Fibroblast of skin of right quadriceps (primary cell): ENCODE data around the gene NATD1.

Experiments
- DNase-seq: peaks from one replicate; pipeline ENCODE4 v3.0.0-alpha.2; 2013

Gene NATD1

GRCh38 chr17:21289902-21290571 lies 36.8 kb upstream of the NATD1 start:
- DNase-seq = no peak

GRCh38 chr17:21289175-21289901 lies 36.1 kb upstream of the NATD1 start:
- DNase-seq = no peak

GRCh38 chr17:21288571-21289017 lies 35.4 kb upstream of the NATD1 start:
- no peak for DNase-seq

GRCh38 chr17:21287703-21288449 lies 34.7 kb upstream of the NATD1 start:
- DNase-seq = peak; percentile 91

- no peak for DNase-seq
These were observed 33.9 kb upstream of the NATD1 start for GRCh38 chr17:21286909-21287702.

GRCh38 chr17:21286066-21286770 lies 33.0 kb upstream of the NATD1 start:
- peak; percentile 97 for DNase-seq

- DNase-seq = peak; percentile 66
These were observed 32.2 kb upstream of the NATD1 start for GRCh38 chr17:21285164-21286065.

- peak; percentile 98 for DNase-seq
These were observed 31.3 kb upstream of the NATD1 start, which contains the start of gene MAP2K3 for GRCh38 chr17:21284319-21285163. MAP2K3 (plus strand) TSS chr17:21284711; CDS start chr17:21284921, 210 bp downstream.

- DNase-seq = peak; percentile 43
These were observed 30.5 kb upstream of the NATD1 start for GRCh38 chr17:21283482-21284318.

GRCh38 chr17:21282850-21283249 lies 29.6 kb upstream of the NATD1 start:
- DNase-seq = no peak

- DNase-seq = peak; percentile 98
These were observed 29.0 kb upstream of the NATD1 start for GRCh38 chr17:21282231-21282630.

GRCh38 chr17:21280081-21280518 lies 26.9 kb upstream of the NATD1 start:
- peak; percentile 72 for DNase-seq

GRCh38 chr17:21279582-21279981 lies 26.4 kb upstream of the NATD1 start:
- no peak for DNase-seq

GRCh38 chr17:21279198-21279535 lies 26.0 kb upstream of the NATD1 start:
- DNase-seq = no peak

- no peak for DNase-seq
These were observed 25.4 kb upstream of the NATD1 start for GRCh38 chr17:21278450-21279197.

GRCh38 chr17:21277332-21277731 lies 24.1 kb upstream of the NATD1 start:
- DNase-seq = no peak

GRCh38 chr17:21276264-21276588 lies 23.0 kb upstream of the NATD1 start:
- no peak for DNase-seq

GRCh38 chr17:21275579-21276263 lies 22.5 kb upstream of the NATD1 start:
- peak; percentile 76 for DNase-seq
